ENCODE data around the gene BIRC7.
A peak's percentile ranks its signal among the peaks of the same experiment; 100 is the strongest.

BIRC7 gene

GRCh38 chr20:63232235-63233060 is 3.3 kb upstream of the BIRC7 start:
- H3K4me3 ChIP-seq (ENCODE audit: low read depth, low read length), result no peak overlapping the region
- no peak for TF ChIP-seq CTCF (IDR thresholded peaks at IDR 0.05; ENCODE audit: control insufficient read depth, extremely low read depth, insufficient read depth)
- DNase-seq (ENCODE audit: low read depth), result no peak

GRCh38 chr20:63233061-63233344 is 2.7 kb upstream of the BIRC7 start:
- no peak for TF ChIP-seq CTCF (IDR thresholded peaks at IDR 0.05; ENCODE audit: control insufficient read depth, extremely low read depth, insufficient read depth)
- H3K4me3 ChIP-seq (ENCODE audit: low read depth, low read length), result no peak overlapping the region
- DNase-seq (ENCODE audit: low read depth), result no peak

DNA sequence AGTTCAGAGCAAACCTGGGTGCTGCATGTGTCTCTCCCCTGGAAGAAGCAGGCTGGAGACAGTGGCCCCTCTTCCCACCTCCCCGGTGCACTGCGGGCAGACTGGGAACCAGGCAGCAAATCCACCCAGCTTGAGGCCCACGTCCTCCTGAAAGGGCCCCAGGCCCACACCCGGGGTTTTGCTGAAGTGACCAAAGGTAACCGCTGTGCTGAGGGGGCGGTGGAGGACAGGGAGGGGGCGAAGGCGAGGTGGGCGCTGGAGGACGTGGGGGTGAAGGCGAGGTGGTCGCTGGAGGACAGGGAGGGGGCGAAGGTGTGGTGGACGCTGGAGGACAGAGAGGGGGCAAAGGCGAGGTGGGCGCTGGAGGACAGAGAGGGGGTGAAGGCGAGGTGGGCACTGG is 1.8 kb upstream of the BIRC7 start:
- no peak for TF ChIP-seq CTCF (IDR thresholded peaks at IDR 0.05; ENCODE audit: control insufficient read depth, extremely low read depth, insufficient read depth)
- DNase-seq (ENCODE audit: low read depth), result no peak
- H3K4me3 ChIP-seq (ENCODE audit: low read depth, low read length), result no peak overlapping the region

GRCh38 chr20:63234693-63235398 is 859 bp upstream of the BIRC7 start:
- peak; percentile 65 for TF ChIP-seq CTCF (IDR thresholded peaks at IDR 0.05; ENCODE audit: control insufficient read depth, extremely low read depth, insufficient read depth)
- no peak for DNase-seq (ENCODE audit: low read depth)
- H3K4me3 ChIP-seq (ENCODE audit: low read depth, low read length), result no peak overlapping the region

- H3K4me3 ChIP-seq (ENCODE audit: low read depth, low read length), result no peak overlapping the region
- TF ChIP-seq CTCF (IDR thresholded peaks at IDR 0.05; ENCODE audit: control insufficient read depth, extremely low read depth, insufficient read depth), result no peak
- DNase-seq (ENCODE audit: low read depth), result no peak
Observed at GRCh38 chr20:63236116-63236837, 572 bp downstream of the BIRC7 start.

DNA sequence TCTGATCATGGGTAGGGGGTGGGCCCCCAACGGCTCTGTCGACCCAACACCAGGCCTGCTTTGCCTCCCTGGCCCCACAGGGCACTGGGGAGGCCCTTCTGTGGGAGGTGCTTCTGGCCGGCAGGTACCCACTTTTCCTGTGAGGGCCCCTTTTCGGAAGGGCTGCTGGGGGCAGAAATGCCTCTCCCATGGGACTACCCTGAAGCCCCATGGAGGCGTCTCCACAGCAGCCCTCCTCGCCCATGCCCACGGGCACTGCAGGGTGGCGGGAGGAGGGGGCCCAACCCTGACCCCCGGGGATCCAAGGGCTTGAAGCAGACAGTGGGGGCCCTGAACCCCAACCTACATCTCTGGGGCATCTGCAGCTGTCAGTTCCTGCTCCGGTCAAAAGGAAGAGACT is 2.3 kb downstream of the BIRC7 start:
- no peak for TF ChIP-seq CTCF (IDR thresholded peaks at IDR 0.05; ENCODE audit: control insufficient read depth, extremely low read depth, insufficient read depth)
- DNase-seq (ENCODE audit: low read depth), result no peak
- no peak overlapping the region for H3K4me3 ChIP-seq (ENCODE audit: low read depth, low read length)
